Measurements from ENCODE around the gene ARID1A.
A peak's percentile ranks its signal among the peaks of the same experiment; 100 is the strongest.
"Not testable (repeated sequence)": the region's sequence is repeated elsewhere in the genome, so short reads cannot be mapped to it uniquely, and the experiment has no call there.

The ARID1A gene

GRCh38 chr1:26787706-26788514 is 92.1 kb downstream of the ARID1A start, which contains the start of gene PIGV:
TSS of gene PIGV (plus strand) at chr1:26787950. CDS start at chr1:26790816, 2,866 bp downstream.
- DNase-seq, result peak in 55 of 56 donors; percentile 64 to 98 (median 90)

DNA sequence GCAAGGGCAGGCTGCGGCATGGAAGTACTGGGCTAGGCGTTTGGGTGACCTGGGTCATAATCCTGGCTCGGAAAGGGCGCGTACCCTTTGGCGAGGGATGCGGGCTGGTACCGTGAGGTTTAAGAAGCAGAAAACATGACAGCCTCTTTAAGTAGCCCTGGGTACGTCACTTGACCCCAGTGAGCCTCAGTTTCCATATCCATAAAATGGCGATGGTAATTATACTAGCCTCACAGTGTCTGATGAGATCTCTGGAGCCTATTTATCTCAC is 92.6 kb downstream of the ARID1A start:
- peak in 1 of 56 donors; percentile 47 for DNase-seq

GRCh38 chr1:26788836-26789611 is 93.2 kb downstream of the ARID1A start:
- DNase-seq, result peak in 55 of 56 donors; percentile 31 to 94 (median 76)

DNA sequence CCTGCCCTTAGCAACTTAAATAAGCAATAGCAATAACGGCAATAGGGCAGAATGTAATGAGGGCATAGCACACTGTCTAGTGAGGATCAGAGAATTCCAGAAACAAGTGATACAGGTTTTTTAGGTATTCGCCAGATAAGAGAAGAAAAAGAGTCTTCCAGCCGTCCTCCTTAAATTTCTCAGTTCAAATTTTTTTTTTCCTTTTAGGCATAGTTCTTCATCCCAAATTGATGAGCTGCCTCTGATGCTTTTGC is 93.7 kb downstream of the ARID1A start:
- DNase-seq, result no peak

- DNase-seq, result no peak
These were observed 94.1 kb downstream of the ARID1A start for GRCh38 chr1:26789931-26790330.

DNA sequence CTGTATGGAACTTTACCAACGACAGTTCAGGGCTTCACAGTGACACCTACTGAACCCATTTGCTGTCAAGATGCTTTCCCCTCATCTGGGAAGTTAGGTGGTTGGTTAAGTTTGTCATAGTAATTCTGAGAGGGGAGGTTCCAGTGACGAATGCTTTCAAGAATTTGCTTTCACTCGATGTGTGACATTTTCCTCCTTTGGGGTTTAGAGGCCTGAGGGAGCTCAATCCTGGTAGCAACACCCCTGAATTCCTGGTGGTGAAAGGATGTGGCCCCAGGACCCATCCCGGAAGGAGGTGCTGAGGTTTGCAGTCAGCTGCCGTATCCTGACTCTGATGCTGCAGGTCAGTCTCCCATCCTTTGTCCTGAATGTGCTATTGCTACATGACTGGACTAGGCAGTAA is 94.7 kb downstream of the ARID1A start:
- no peak for DNase-seq

DNA sequence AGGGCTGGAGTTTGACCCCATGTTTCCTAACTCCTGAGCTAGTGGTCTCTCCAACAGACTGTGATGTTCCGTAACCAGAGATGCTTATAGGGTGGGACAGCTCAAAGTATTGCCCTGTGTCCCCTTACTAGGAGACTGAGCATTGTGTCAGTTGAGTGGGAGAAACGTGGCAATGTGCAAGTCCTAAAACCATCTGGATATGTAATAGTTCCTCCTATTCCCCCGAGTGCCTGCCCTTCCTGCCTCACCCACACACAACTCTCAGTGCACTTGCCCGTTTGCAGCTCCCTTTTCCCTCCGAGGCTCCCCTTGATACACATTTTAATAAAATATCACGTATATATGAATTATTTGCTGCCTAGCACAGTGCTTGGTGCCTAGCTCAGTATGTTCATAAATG is 95.3 kb downstream of the ARID1A start:
- no peak for DNase-seq

DNA sequence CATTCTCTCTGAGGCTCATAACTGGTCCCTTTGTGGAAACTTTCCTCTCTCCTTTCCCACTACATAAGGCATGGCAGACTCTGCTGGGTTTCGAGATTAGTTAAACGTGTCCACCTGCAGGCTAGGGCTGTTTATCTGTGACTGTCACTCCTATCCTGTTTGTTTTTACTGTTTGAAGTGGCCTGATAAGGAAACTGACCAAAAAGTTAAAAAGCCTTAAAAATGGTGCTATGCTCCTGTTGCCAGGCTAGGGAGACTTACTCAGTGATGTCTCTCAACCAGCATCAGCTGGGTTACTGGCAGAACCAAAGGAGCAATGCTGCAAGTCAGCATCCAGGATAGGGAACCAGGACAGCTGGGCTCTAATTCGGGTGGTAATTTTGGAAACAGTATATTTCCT is 95.8 kb downstream of the ARID1A start:
- DNase-seq, result no peak

- no peak for DNase-seq
These were observed 97.1 kb downstream of the ARID1A start for GRCh38 chr1:26792924-26793323.

DNA sequence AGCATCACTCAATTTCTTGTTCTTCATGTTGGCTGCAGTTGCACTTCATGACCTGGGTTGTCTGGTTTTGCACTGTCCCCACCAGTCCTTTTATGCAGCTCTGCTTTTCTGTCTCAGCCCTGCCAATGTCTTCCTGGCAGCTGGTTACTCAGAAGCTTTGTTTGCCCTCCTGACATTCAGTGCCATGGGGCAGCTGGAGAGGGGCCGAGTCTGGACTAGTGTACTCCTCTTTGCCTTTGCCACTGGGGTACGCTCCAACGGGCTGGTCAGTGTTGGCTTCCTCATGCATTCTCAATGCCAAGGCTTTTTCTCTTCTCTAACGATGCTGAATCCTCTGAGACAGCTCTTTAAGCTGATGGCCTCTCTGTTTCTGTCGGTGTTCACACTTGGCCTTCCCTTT is 98.6 kb downstream of the ARID1A start:
- peak in 12 of 56 donors; percentile 4 to 47 (median 26) for DNase-seq

- no peak for DNase-seq
These were observed 101.8 kb downstream of the ARID1A start for GRCh38 chr1:26797627-26798026.

DNA sequence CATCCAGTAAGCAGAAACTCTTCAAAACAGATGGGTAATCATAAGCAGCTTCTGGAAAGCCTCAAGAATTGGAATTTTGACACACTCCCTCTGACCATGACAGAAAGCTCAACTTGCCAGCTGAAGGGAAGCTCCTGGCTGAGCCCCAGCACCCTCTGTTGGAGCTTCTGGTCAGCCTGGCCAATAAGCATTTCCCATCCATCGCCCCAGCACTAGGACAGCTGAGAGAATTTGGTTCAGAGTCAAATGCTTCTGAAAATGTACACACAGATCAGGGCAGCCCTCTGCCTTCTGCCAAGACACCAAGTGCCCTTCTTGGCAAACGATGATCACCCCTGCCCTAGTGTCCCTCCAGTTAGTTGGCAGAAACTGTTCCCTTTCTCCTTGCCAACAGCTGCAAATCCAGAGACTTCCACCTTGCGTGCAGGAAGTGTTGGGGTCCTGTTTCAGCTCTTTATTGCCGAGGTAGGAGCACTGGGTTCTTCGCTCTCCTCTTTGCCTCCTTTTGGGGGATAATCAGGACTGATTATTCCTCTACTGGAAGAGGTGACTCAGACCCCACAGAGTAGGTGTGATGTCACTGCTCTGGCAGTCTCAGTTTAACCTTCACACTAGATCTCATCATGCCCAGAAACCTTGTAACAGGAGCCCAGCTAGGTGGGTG is 103.8 kb downstream of the ARID1A start:
- peak in 45 of 56 donors; percentile 11 to 79 (median 48) for DNase-seq

DNA sequence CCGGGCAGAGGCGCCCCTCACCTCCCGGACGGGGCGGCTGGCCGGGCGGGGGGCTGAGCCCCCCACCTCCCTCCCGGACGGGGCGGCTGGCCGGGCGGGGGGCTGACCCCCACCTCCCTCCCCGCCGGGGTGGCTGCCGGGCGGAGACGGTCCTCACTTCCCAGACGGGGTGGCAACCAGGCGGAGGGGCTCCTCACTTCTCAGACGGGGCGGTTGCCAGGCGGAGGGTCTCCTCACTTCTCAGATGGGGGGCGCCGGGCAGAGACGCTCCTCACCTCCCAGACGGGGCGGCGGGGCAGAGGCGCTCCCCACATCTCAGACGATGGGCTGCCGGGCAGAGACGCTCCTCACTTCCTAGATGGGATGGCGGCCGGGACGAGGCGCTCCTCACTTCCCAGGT is 108.1 kb downstream of the ARID1A start:
- DNase-seq, result not testable (repeated sequence)

GRCh38 chr1:26810105-26810504 is 114.3 kb downstream of the ARID1A start:
- DNase-seq, result peak in 21 of 56 donors; percentile 7 to 66 (median 28)

GRCh38 chr1:26811057-26811456 is 115.2 kb downstream of the ARID1A start:
- DNase-seq, result no peak

- no peak for DNase-seq
These were observed 115.9 kb downstream of the ARID1A start for GRCh38 chr1:26811708-26812107.

DNA sequence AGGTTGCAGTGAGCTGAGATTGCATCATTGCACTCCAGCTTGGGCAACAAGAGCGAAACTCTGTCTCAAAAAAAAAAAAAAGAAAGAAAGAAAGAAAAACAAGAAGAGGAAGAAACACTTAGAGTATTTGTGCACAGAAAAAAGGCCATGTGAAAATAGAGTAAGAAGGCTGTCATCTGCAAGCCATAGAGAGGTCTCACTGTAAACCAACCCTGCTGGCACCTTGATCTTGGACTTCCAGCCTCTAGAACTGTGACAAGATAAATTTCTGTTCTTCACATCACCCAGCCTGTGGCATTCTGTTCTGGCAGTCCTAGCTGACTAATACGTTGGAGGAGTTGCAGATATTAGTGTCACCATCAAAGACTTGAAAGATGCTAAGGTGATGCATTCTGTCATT is 118.6 kb downstream of the ARID1A start:
- no peak for DNase-seq

DNA sequence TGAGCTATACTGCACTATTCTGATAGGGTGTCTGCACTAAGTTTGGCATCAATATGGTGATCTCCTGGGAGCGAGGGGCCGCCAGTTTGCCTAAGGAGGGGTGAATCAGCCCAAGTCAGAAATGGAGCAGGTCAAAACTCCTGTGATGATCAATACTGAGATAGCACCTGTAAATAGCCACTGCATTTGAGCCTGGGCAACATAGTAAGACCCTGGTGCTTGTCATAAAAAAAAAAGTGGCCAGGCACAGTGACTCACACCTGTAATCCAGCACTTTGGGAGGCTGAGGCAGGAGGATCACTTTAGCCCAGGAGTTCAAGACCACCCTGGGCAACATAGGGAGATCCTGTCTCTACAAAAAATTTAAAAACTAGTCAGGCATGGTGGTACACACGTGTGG is 119.1 kb downstream of the ARID1A start:
- no peak for DNase-seq

DNA sequence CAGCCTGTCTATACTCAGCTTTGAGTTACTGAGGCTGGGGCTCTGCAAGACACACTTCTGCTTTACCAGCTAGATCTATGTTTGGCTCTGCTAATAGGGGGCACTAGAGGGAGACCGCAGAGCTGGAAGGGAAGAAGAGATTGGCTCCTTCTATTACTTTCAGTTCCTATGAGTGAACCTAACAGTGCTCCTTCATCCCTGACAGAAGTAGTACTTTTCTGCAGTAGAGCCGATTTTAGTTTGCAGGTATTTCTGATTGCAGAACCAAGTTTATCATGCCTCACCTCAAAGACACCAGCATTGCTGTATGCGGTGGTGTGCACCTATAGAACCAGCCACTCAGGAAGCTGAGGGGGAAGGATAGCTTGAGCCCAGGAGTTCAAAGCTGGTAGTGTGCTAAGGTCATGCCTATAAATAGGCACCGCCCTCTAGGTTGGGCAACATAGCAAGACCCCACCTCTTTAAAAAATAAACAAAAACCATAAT is 125.0 kb downstream of the ARID1A start:
- no peak for DNase-seq

- no peak for DNase-seq
These were observed 127.1 kb downstream of the ARID1A start for GRCh38 chr1:26822737-26823395.

- no peak for DNase-seq
These were observed 128.9 kb downstream of the ARID1A start for GRCh38 chr1:26824731-26825130.

Measured in nucleus accumbens (tissue), 56 donors.